Right lobe of liver (tissue), 6 donors: ENCODE data around the gene TMEM266. TPM values are rescaled to one million over a fixed set of nuclear protein-coding genes. Genes with fewer than 3 reads are reported as not detected.
A peak's percentile ranks its signal among the peaks of the same experiment; 100 is the strongest.

Experiments
- ATAC-seq, 4 donors: fragments of 200-7000 bp; cut with Tn5 transposase; one replicate each; pipeline ENCODE4 v1.9.1; 2020; ENCODE audit warnings: mild to moderate bottlenecking in 4 of 4, moderate library complexity in 4 of 4
- DNase-seq, 3 donors: peaks; one replicate each; pipeline ENCODE4 v3.0.0-alpha.2; 2020
- H3K27ac ChIP-seq, 3 donors: fragments of 200-600 bp; one replicate each; pipeline ENCODE4 v1.8.0; 2022
- H3K27me3 ChIP-seq, 2 donors: fragments of 200-600 bp; one replicate each; pipeline ENCODE4 v1.8.0; 2022
- H3K36me3 ChIP-seq, 4 donors: fragments of 200-600 bp; sonication (generic) in 1 of 4; one replicate each; pipeline versions ENCODE4 v1.5.1 to v1.8.0; 2017 to 2022; ENCODE audit warnings: control low read depth in 1 of 4
- H3K4me1 ChIP-seq, 4 donors: fragments of 200-600 bp; sonication (generic) in 1 of 4; one replicate each; pipeline versions ENCODE4 v1.5.1 to v1.8.0; 2017 to 2022; ENCODE audit warnings: control low read depth in 1 of 4
- H3K4me3 ChIP-seq, 3 donors: fragments of 200-600 bp; one replicate each; pipeline ENCODE4 v1.8.0; 2022
- H3K9me3 ChIP-seq, 4 donors: fragments of 200-600 bp; sonication (generic) in 1 of 4; one replicate each; pipeline versions ENCODE4 v1.5.1 to v1.8.0; 2017 to 2022; ENCODE audit warnings: control low read depth in 1 of 4
- CTCF ChIP-seq, 4 donors: fragments of 200-600 bp in 3 of 4; fragments of 450-650 bp in 1 of 4; IDR thresholded peaks; one replicate each; pipeline versions ENCODE4 v1.5.1 to v1.8.0; 2016 to 2022; ENCODE audit warnings: antibody characterized with exemption in 4 of 4, mild to moderate bottlenecking in 2 of 4
- POLR2A ChIP-seq: fragments of 450-650 bp; IDR thresholded peaks from one replicate; pipeline ENCODE4 v1.6.1; 2017; ENCODE audit warnings: antibody characterized with exemption, mild to moderate bottlenecking
- WGBS: methylation state at CpG from one replicate; pipeline ENCODE4 v1.1.6; 2018; ENCODE audit warnings: low coverage, low lambda C conversion rate; ENCODE audit not compliant: insufficient coverage; ENCODE audit errors: missing lambda C conversion rate; 5-methylcytosine and 5-hydroxymethylcytosine counted together
- intact Hi-C, 2 donors: fragments of 100-400 bp; cut with DNase I; formaldehyde crosslinking; loops; one replicate each; pipeline versions ENCODE4 v1.11.2 to v1.14.1; 2022
- total RNA-seq, 6 experiments: library from RNA; depleted of rRNA in 2 of 6; stranded (reverse); fragments of >200 nt in 2 of 6; fragmentation: NEBNext Ultra II Directional in 3 of 6; extraction: Animal tissue kit (Norgen Biotek cat#: 25700) in 3 of 6; gene quantifications; one replicate each; pipeline versions ENCODE4 v1.1.0 to v1.2.4, GENCODE V29; 2016 to 2023
- donor health status: DM: no; HTN: yes; CAD: no.
- donor health status: DM: no; HTN: no; CAD: no.
- donor health status: DM: no; HTN: no; CAD: no.
- donor health status: DM: no; HTN: yes; CAD: no.
- donor health status: DM: no; HTN: yes; CAD: no.

Gene TMEM266
- total RNA-seq, 6 experiments from 2014 or later: 0.12 to 0.19 TPM; not detected in 4

- H3K4me3 ChIP-seq: no peak overlapping the region
- no peaks in the 10 kb centered on the region for H3K9me3 ChIP-seq
- H3K27me3 ChIP-seq: no peaks in the 10 kb centered on the region
- no peak overlapping the region for H3K27ac ChIP-seq
- DNase-seq (peak in 1 of 3 donors; percentile 19), ATAC-seq (no peak)
- TF ChIP-seq POLR2A (no peak), CTCF (IDR thresholded peaks at IDR 0.05) (no peak)
- H3K4me1 ChIP-seq: peaks cover 0 to 7% (median 2%) of the 10 kb centered on the region in 4 donors
- intact Hi-C loops: no loop called here
- 20% methylated on average over 2 of the region's 7 CpGs for WGBS
- H3K36me3 ChIP-seq: no peaks in the 10 kb centered on the region
Observed at GRCh38 chr15:76195506-76196268, 135.9 kb downstream of the TMEM266 start.

- WGBS: 24% methylated on average over 6 of the region's 18 CpGs
- Histone ChIP-seq H3K27me3 (no peaks in the 10 kb centered on the region), H3K9me3 (no peaks in the 10 kb centered on the region), H3K27ac (no peak overlapping the region), H3K4me1 (peaks cover 0 to 3% (median 0%) of the 10 kb centered on the region in 4 donors), H3K36me3 (no peaks in the 10 kb centered on the region), H3K4me3 (no peak overlapping the region)
- intact Hi-C loops: no loop called here
- ATAC-seq (peak; percentile 26 to 74 (median 40)), DNase-seq (peak in 2 of 3 donors; percentile 47 to 53)
- no peak for TF ChIP-seq CTCF (IDR thresholded peaks at IDR 0.05)
- no peak for TF ChIP-seq POLR2A
Observed at GRCh38 chr15:76196269-76197231, 136.8 kb downstream of the TMEM266 start.

- WGBS: 86% methylated on average over 2 of the region's 8 CpGs
- DNase-seq: no peak
- Histone ChIP-seq H3K27ac (no peak overlapping the region), H3K27me3 (no peaks in the 10 kb centered on the region), H3K36me3 (no peaks in the 10 kb centered on the region), H3K9me3 (no peaks in the 10 kb centered on the region), H3K4me3 (no peak overlapping the region), H3K4me1 (peaks cover 0 to 3% (median 0%) of the 10 kb centered on the region in 4 donors)
- intact Hi-C loops: no loop called here
- no peak for ATAC-seq
- no peak for TF ChIP-seq POLR2A
- no peak for TF ChIP-seq CTCF (IDR thresholded peaks at IDR 0.05)
Observed at GRCh38 chr15:76197703-76198455, 138.1 kb downstream of the TMEM266 start.

GRCh38 chr15:76198456-76199105 lies 138.8 kb downstream of the TMEM266 start:
- ATAC-seq: no peak

More at GRCh38 chr15:76198456-76199105, 138.8 kb downstream of the TMEM266 start:
- Histone ChIP-seq H3K27ac (no peak overlapping the region), H3K27me3 (no peaks in the 10 kb centered on the region), H3K4me3 (no peak overlapping the region), H3K4me1 (peaks cover 0 to 3% (median 0%) of the 10 kb centered on the region in 4 donors), H3K36me3 (no peaks in the 10 kb centered on the region), H3K9me3 (no peaks in the 10 kb centered on the region)
- no peak for DNase-seq
- no peak for TF ChIP-seq CTCF (IDR thresholded peaks at IDR 0.05)
- intact Hi-C loops: no loop called here
- WGBS: 63% methylated on average over 3 of the region's 6 CpGs
